Caco-2 (cell line): ENCODE results near the gene COPS7A. TPM values are rescaled to one million over a fixed set of nuclear protein-coding genes. Genes with fewer than 3 reads are reported as not detected.

Experiments
- BruUV-seq: library from RNA; stranded (reverse); fragments of 400-500 nt; replicated peaks from 2 replicates; lab custom pipeline; 2021; lab: Mats Ljungman, UMichigan
- CTCF ChIA-PET: fragments of 300-600 bp; sonication (Branson Sonifier 250); formaldehyde crosslinking; loops from one replicate; lab custom pipeline; 2022; ENCODE audit warnings: antibody characterized with exemption; lab: Charles Lee
- POLR2A ChIA-PET: fragments of 300-600 bp; sonication (Branson Sonifier 250); formaldehyde crosslinking; loops from one replicate; lab custom pipeline; 2022; ENCODE audit warnings: antibody characterized with exemption; lab: Charles Lee
- DNase-seq, 2 experiments: peaks; one replicate each; pipeline versions ENCODE4 v3.0.0 to v3.0.0-alpha.2; 2020 to 2022
- H3K27me3 ChIP-seq: replicated peaks from 2 replicates; pipeline ENCODE4 v1.6.0; 2011; ENCODE audit warnings: low read length; ENCODE audit not compliant: control insufficient read depth, insufficient read depth
- H3K36me3 ChIP-seq: 2 replicates; pipeline ENCODE4 v1.5.1; 2011; ENCODE audit warnings: low read length; ENCODE audit not compliant: control insufficient read depth, insufficient read depth
- H3K4me1 ChIP-seq: fragments of 250-450 bp; sonication (Bioruptor Pico); 2 replicates; pipeline ENCODE4 v1.5.1; 2020; ENCODE audit warnings: mild to moderate bottlenecking
- H3K4me3 ChIP-seq: 2 replicates; pipeline ENCODE4 v1.5.1; 2011; ENCODE audit warnings: low read depth, mild to moderate bottlenecking, control low read depth, low read length
- H3K9me3 ChIP-seq: fragments of 250-450 bp; sonication (Bioruptor Pico); 2 replicates; pipeline ENCODE4 v1.5.1; 2020; ENCODE audit warnings: mild to moderate bottlenecking, moderate library complexity
- H3K27ac Mint-ChIP-seq: one replicate; pipeline ENCODE4 v1.8.0; 2022; ENCODE audit warnings: mixed read lengths; ENCODE audit not compliant: unreplicated experiment
- H3K27me3 Mint-ChIP-seq: one replicate; pipeline ENCODE4 v1.8.0; 2022; ENCODE audit warnings: mixed read lengths; ENCODE audit not compliant: insufficient read depth, unreplicated experiment
- H3K36me3 Mint-ChIP-seq: one replicate; pipeline ENCODE4 v1.8.0; 2022; ENCODE audit warnings: mild to moderate bottlenecking, mixed read lengths; ENCODE audit not compliant: insufficient read depth, unreplicated experiment
- H3K4me1 Mint-ChIP-seq: one replicate; pipeline ENCODE4 v1.8.0; 2022; ENCODE audit warnings: low read depth, mixed read lengths; ENCODE audit not compliant: unreplicated experiment
- H3K4me3 Mint-ChIP-seq: one replicate; pipeline ENCODE4 v1.8.0; 2022; ENCODE audit warnings: mild to moderate bottlenecking, moderate library complexity, mixed read lengths; ENCODE audit not compliant: unreplicated experiment
- H3K9me3 Mint-ChIP-seq: one replicate; pipeline ENCODE4 v1.8.0; 2022; ENCODE audit warnings: mixed read lengths; ENCODE audit not compliant: unreplicated experiment
- CTCF ChIP-seq, 2 experiments: fragments of 200-600 bp in 1 of 2; IDR thresholded peaks; 1 replicate in 1 of 2; 2 replicates in 1 of 2; pipeline versions ENCODE4 v1.5.1 to v1.8.0; 2011 to 2022; ENCODE audit warnings: antibody characterized with exemption in 1 of 2, control low read depth in 1 of 2, inconsistent platforms in 1 of 2, low read depth in 1 of 2, low read length in 1 of 2, mild to moderate bottlenecking in 1 of 2, moderate library complexity in 1 of 2; ENCODE audit not compliant: insufficient read depth in 1 of 2, severe bottlenecking in 1 of 2, unreplicated experiment in 1 of 2
- intact Hi-C: fragments of 100-400 bp; cut with micrococcal nuclease; formaldehyde crosslinking; loops from one replicate; pipeline ENCODE4 v1.10.0; 2022; ENCODE audit not compliant: unreplicated experiment
- total RNA-seq: library from RNA; stranded (reverse); gene quantifications from 2 replicates; pipeline ENCODE4 v1.2.3, GENCODE V29; 2022

Gene COPS7A
- total RNA-seq, 1 experiment from 2014 or later, result 56.8 TPM

- H3K27ac Mint-ChIP-seq, result no peak overlapping the region
- no peaks in the 10 kb centered on the region for H3K9me3 Mint-ChIP-seq
- peaks cover 47% of the 10 kb centered on the region for H3K4me1 Mint-ChIP-seq
- Histone ChIP-seq H3K27me3 (no peaks in the 10 kb centered on the region), H3K4me1 (peaks cover 30% of the 10 kb centered on the region), H3K4me3 (no peak overlapping the region), H3K9me3 (no peaks in the 10 kb centered on the region), H3K36me3 (peaks cover 10% of the 10 kb centered on the region; the same call in 1 of the 2 replicates)
- intact Hi-C loops, result no loop called here
- ChIA-PET POLR2A (no interaction called here), CTCF (interaction anchor here (0.8 to 1.9 kb wide), 3 partner anchors 9 to 19 kb away, joined by 3 to 9 read pairs (median 6); partner anchors contain the start of gene MLF2)
- H3K4me3 Mint-ChIP-seq, result no peak overlapping the region
- H3K36me3 Mint-ChIP-seq, result peaks cover 12% of the 10 kb centered on the region
- H3K27me3 Mint-ChIP-seq, result no peaks in the 10 kb centered on the region
- BruUV-seq, result no TSS peak
- no peak for DNase-seq
- TF ChIP-seq CTCF (IDR thresholded peaks at IDR 0.05; ENCODE audit: insufficient read depth in 1 of 2, low read depth in 1 of 2, low read length in 1 of 2, severe bottlenecking in 1 of 2, unreplicated experiment in 1 of 2), result no peak
These were observed 47.9 kb downstream of the COPS7A start for GRCh38 chr12:6771509-6772330.

GRCh38 chr12:6772331-6772695, 48.5 kb downstream of the COPS7A start, which contains the start of gene LAG3:
Gene LAG3, plus strand, starts transcription at chr12:6772520. Its CDS starts 333 bp downstream, at chr12:6772853.
- H3K9me3 Mint-ChIP-seq, result no peaks in the 10 kb centered on the region
- H3K27me3 Mint-ChIP-seq, result no peaks in the 10 kb centered on the region
- H3K27ac Mint-ChIP-seq, result no peak within 1 kb of the TSS
- Histone ChIP-seq H3K36me3 (peaks cover 10% of the 10 kb centered on the region; the same call in 1 of the 2 replicates), H3K9me3 (no peaks in the 10 kb centered on the region), H3K4me1 (peaks cover 30% of the 10 kb centered on the region), H3K27me3 (no peaks in the 10 kb centered on the region), H3K4me3 (no peak within 1 kb of the TSS)
- no peak within 1 kb of the TSS for H3K4me3 Mint-ChIP-seq
- DNase-seq, result no peak
- H3K4me1 Mint-ChIP-seq, result peaks cover 48% of the 10 kb centered on the region
- intact Hi-C loops, result no loop called here
- ChIA-PET CTCF (interaction anchor here (0.8 to 1.9 kb wide), 2 partner anchors 11 to 19 kb away, joined by 6 to 9 read pairs; partner anchors contain the start of gene MLF2), POLR2A (no interaction called here)
- TF ChIP-seq CTCF (IDR thresholded peaks at IDR 0.05; ENCODE audit: insufficient read depth in 1 of 2, low read depth in 1 of 2, low read length in 1 of 2, severe bottlenecking in 1 of 2, unreplicated experiment in 1 of 2), result no peak
- BruUV-seq, result no TSS peak
- H3K36me3 Mint-ChIP-seq, result peaks cover 8% of the 10 kb centered on the region

- H3K27ac Mint-ChIP-seq, result no peak overlapping the region
- ChIA-PET CTCF (interaction anchor here (1.9 kb wide), 1 partner anchor 20 kb away, joined by 9 read pairs; the partner anchor contains the start of gene MLF2), POLR2A (no interaction called here)
- no peaks in the 10 kb centered on the region for H3K27me3 Mint-ChIP-seq
- intact Hi-C loops, result no loop called here
- no peak overlapping the region for H3K4me3 ChIP-seq
- peaks cover 49% of the 10 kb centered on the region for H3K4me1 Mint-ChIP-seq
- no peaks in the 10 kb centered on the region for H3K9me3 Mint-ChIP-seq
- no peaks in the 10 kb centered on the region for H3K9me3 ChIP-seq
- no peak overlapping the region for H3K4me3 Mint-ChIP-seq
- H3K36me3 ChIP-seq, result peaks cover 10% of the 10 kb centered on the region; the same call in 1 of the 2 replicates
- TF ChIP-seq CTCF (IDR thresholded peaks at IDR 0.05; ENCODE audit: insufficient read depth in 1 of 2, low read depth in 1 of 2, low read length in 1 of 2, severe bottlenecking in 1 of 2, unreplicated experiment in 1 of 2), result no peak
- no peaks in the 10 kb centered on the region for H3K27me3 ChIP-seq
- H3K36me3 Mint-ChIP-seq, result peaks cover 2% of the 10 kb centered on the region
- no peak for DNase-seq
- H3K4me1 ChIP-seq, result peaks cover 30% of the 10 kb centered on the region
- BruUV-seq, result no TSS peak
These were observed 49.1 kb downstream of the COPS7A start for GRCh38 chr12:6772726-6773589.
